ENCODE measurements around the gene SUGCT.

GRCh38 chr7:40644454-40645188, 509.8 kb downstream of the SUGCT start:
- TF ChIP-seq CTCF (conservative IDR thresholded peaks at IDR 0.05; ENCODE audit: low read length): no peak
- no peak for TF ChIP-seq EZH2phosphoT487 (IDR thresholded peaks at IDR 0.05; ENCODE audit: borderline replicate concordance, low read depth, low read length)

Measured in OCI-LY7 (cell line).